ENCODE results near the gene APOL4.

- TF ChIP-seq CTCF (IDR thresholded peaks at IDR 0.05; ENCODE audit: low read length) (no peak), EZH2 (IDR thresholded peaks at IDR 0.05; ENCODE audit: borderline replicate concordance, low read length) (no peak)
These were observed 18.9 kb upstream of the APOL4 start for GRCh38 chr22:36220451-36220921.

Data from OCI-LY1 (cell line).